CD4-positive, alpha-beta memory T cell (primary cell): ENCODE measurements around the gene AGR3. TPM values are rescaled to one million over a fixed set of nuclear protein-coding genes. Genes with fewer than 3 reads are reported as not detected.

Experiments
- polyA plus RNA-seq, 2 donors: library from polyadenylated mRNA; unstranded; fragments of 300-500 nt; fragmentation: Illumina TruSeq; gene quantifications; one replicate each; pipeline ENCODE4 v1.2.3, GENCODE V29; 2021
- total RNA-seq, 2 experiments: library from RNA; stranded (reverse); gene quantifications; one replicate each; pipeline ENCODE4 v1.2.3, GENCODE V29; 2021

AGR3 gene
- total and polyA plus RNA-seq, 4 experiments from 2014 or later = not detected

Other genes starting within 250 kb of the AGR3 start
- gene ANKMY2, start 236.2 kb downstream of the AGR3 start, total RNA-seq = 10 to 100 TPM; 13.6 to 20.3 TPM
- gene ANKMY2, start 236.2 kb downstream of the AGR3 start, polyA plus RNA-seq = 10 to 100 TPM; 14.9 to 21.4 TPM
- 10 to 100 TPM; 18.6 to 18.7 TPM for gene BZW2, start 235.8 kb downstream of the AGR3 start, total RNA-seq
- gene BZW2, start 235.8 kb downstream of the AGR3 start, polyA plus RNA-seq = 10 to 100 TPM; 48.4 to 58.7 TPM
- gene TSPAN13, start 128.2 kb downstream of the AGR3 start, total RNA-seq = not detected
- under 1 TPM; 0.11 to 0.42 TPM for gene TSPAN13, start 128.2 kb downstream of the AGR3 start, polyA plus RNA-seq
- not detected for gene AGR2, start 77.0 kb downstream of the AGR3 start, total RNA-seq
- not detected for gene AGR2, start 77.0 kb downstream of the AGR3 start, polyA plus RNA-seq